GM12892 (cell line): ENCODE measurements around the gene TDG.

Experiments
- POLR2A ChIP-seq: IDR thresholded peaks from 2 replicates; pipeline ENCODE4 v1.6.1; 2011; ENCODE audit warnings: low read depth, low read length, control low read depth
- POLR2AphosphoS5 ChIP-seq: IDR thresholded peaks from 2 replicates; pipeline ENCODE4 v1.6.1; 2011; ENCODE audit warnings: low read depth, low read length, control low read depth
- TAF1 ChIP-seq: IDR thresholded peaks from 2 replicates; pipeline ENCODE4 v1.6.1; 2011; ENCODE audit warnings: low read depth, mild to moderate bottlenecking, control low read depth, low read length, borderline replicate concordance

DNA sequence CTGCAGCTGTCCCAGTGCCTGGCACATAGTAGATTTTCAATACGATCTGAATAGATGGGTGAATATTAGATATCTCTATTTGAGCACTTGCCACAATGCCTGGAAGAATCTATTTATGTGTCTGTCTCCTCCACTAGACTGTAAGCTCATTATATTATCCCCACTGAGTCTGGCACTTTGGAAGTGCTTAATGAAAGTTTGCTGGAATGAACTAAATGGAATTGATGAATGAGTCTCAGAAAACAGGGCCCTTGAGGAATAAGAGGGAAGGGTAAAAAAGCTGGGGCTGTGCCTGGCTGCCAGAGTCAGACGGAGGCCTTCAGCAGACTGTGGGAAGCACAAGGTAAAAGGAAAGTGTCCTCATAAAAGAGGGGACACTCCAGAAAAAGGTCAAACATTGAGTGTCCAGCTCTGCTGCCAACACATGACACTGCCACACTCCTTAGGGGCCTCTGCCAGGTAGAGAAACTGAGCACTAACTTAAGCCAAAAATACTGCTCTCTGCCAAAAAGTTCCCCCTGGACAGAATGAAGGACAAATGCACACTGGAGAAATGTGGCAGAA is 45.0 kb downstream of the TDG start:
- TF ChIP-seq POLR2AphosphoS5 (no peak), POLR2A (no peak), TAF1 (no peak)
